ENCODE data around the gene PLEK. TPM values are rescaled to one million over a fixed set of nuclear protein-coding genes. Genes with fewer than 3 reads are reported as not detected.

Gene PLEK
- polyA plus RNA-seq, 3 donors, result 351 to 708 (median 403) TPM

DNA sequence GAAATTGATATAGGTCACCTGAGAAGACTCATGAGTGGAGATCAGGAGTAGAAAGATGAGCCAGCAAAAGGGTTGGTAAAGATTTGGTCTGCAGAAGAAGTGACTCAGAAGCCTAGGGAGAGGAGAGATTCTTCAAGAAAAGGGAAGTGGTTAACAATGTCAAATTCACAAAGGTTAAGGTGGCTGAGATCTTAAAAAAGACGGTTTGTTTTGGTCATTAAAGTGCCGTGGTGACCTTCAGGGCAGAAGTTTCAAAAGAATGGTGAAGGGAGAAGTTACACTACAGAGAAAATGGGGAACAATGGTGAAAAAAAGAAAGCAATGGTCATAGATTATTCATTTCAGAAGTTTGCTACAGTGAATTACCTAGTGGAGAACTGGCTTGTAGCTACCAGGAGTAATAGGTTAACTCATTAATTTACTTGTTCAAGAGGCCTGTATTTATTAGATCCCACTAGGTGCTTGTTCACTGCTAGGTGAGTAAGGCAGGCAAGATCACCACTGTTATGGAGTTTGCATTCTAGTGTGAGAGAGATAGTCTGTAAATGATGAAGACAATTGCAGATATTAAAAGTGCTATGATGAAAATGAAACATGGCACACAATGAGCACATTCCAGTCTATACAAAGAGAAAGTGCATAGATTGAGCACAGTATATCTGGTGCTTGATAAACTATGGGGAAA, 59.0 kb downstream of the PLEK start:
- TF ChIP-seq CTCF (IDR thresholded peaks at IDR 0.05), result no peak
- peak overlapping the region; percentile 12 to 91 for H3K27ac ChIP-seq (ENCODE audit: low read depth in 1 of 2, low read length in 2 of 2)

DNA sequence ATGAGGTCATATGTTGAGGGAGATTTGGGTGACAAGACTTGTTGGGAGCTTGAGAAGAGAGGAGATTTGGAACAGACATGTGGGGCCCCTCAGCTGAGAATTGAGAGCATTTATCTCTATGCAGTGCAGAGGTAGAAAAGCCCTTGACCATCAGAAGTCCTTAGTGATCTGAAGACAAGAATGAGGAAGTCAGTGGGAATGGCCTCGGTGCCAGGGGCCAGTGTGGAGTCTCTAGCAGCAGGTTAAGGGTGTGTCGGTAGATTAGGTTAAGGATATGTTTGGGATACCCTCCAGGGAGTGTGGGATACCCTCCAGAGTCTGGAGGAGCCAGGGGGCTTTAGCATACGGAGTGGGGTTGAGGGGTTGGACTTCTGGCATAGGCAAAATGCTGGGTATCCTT, 60.4 kb downstream of the PLEK start:
- peaks cover 0 to 3% of the 10 kb centered on the region in 2 donors for H3K36me3 Mint-ChIP-seq
- H3K9me3 ChIP-seq (replicated peaks in 1 of 2; ENCODE audit: control insufficient read depth in 1 of 2, insufficient read depth in 1 of 2, low read length in 2 of 2), result no peaks in the 10 kb centered on the region
- no peaks in the 10 kb centered on the region for H3K36me3 ChIP-seq (replicated peaks in 1 of 2; ENCODE audit: control insufficient read depth in 1 of 2, insufficient read depth in 2 of 2, low read length in 2 of 2)
- peaks cover 4% of the 10 kb centered on the region for H3K79me2 ChIP-seq (ENCODE audit: insufficient read depth, low read length)
- H3K4me1 ChIP-seq (ENCODE audit: control insufficient read depth in 1 of 2, insufficient read depth in 2 of 2, low read length in 2 of 2), result peaks cover 73 to 80% of the 10 kb centered on the region in 2 donors
- no peak overlapping the region for H3K9ac ChIP-seq (ENCODE audit: insufficient read depth, low read length, poor library complexity, severe bottlenecking)
- H3K4me1 Mint-ChIP-seq, result peaks cover 41% of the 10 kb centered on the region
- no peak overlapping the region for H3K4me3 Mint-ChIP-seq
- H3K27me3 ChIP-seq (ENCODE audit: control insufficient read depth in 2 of 2, insufficient read depth in 2 of 2, low read length in 2 of 2), result no peaks in the 10 kb centered on the region
- peak overlapping the region in 1 of 3 experiments; percentile 44 for H3K4me3 ChIP-seq (replicated peaks in 1 of 3; ENCODE audit: low read depth in 2 of 3, low read length in 3 of 3)
- peak overlapping the region; percentile 33 to 91 for H3K27ac ChIP-seq (ENCODE audit: low read depth in 1 of 2, low read length in 2 of 2)
- H4K20me1 ChIP-seq (ENCODE audit: insufficient read depth, low read length), result no peaks in the 10 kb centered on the region
- no peak overlapping the region for H3K27ac Mint-ChIP-seq
- peak in 2 of 3 donors; percentile 45 to 49 for DNase-seq
- intact Hi-C loops (cut with micrococcal nuclease), result loop anchor here (5.0 to 10.0 kb wide), 3 partner anchors 38 to 171 kb away; partner anchors contain the start of genes PLEK (in 1 of the 2) and PPP3R1 (in 1 of the 2)
- peak overlapping the region; percentile 38 for H3K4me2 ChIP-seq (replicated peaks; ENCODE audit: extremely low read depth, low read length, poor library complexity, severe bottlenecking)
- peaks cover 0 to 6% (median 0%) of the 10 kb centered on the region in 3 donors for H3K27me3 Mint-ChIP-seq (ENCODE audit: low read depth in 3 of 3)
- no peaks in the 10 kb centered on the region for H3K9me3 Mint-ChIP-seq
- no peak for TF ChIP-seq CTCF (IDR thresholded peaks at IDR 0.05)
- H2AFZ ChIP-seq (ENCODE audit: insufficient read depth, low read depth, low read length, poor library complexity, severe bottlenecking), result no peak overlapping the region
- WGBS (ENCODE audit: insufficient coverage), result 25% methylated on average over 2 of the region's 3 CpGs

More for the DNA sequence above, 59.0 kb downstream of the PLEK start:
- H3K36me3 Mint-ChIP-seq, result peaks cover 0 to 3% of the 10 kb centered on the region in 2 donors
- Histone ChIP-seq H3K27me3 (ENCODE audit: control insufficient read depth in 2 of 2, insufficient read depth in 2 of 2, low read length in 2 of 2) (no peaks in the 10 kb centered on the region), H3K9ac (ENCODE audit: insufficient read depth, low read length, poor library complexity, severe bottlenecking) (peak overlapping the region; percentile 24), H3K9me3 (replicated peaks in 1 of 2; ENCODE audit: control insufficient read depth in 1 of 2, insufficient read depth in 1 of 2, low read length in 2 of 2) (no peaks in the 10 kb centered on the region), H3K79me2 (ENCODE audit: insufficient read depth, low read length) (peaks cover 4% of the 10 kb centered on the region), H3K4me2 (replicated peaks; ENCODE audit: extremely low read depth, low read length, poor library complexity, severe bottlenecking) (peak overlapping the region; percentile 38), H3K4me3 (replicated peaks in 1 of 3; ENCODE audit: low read depth in 2 of 3, low read length in 3 of 3) (peak overlapping the region in 1 of 3 experiments; percentile 45), H3K36me3 (replicated peaks in 1 of 2; ENCODE audit: control insufficient read depth in 1 of 2, insufficient read depth in 2 of 2, low read length in 2 of 2) (no peaks in the 10 kb centered on the region), H2AFZ (ENCODE audit: insufficient read depth, low read depth, low read length, poor library complexity, severe bottlenecking) (no peak overlapping the region), H3K4me1 (ENCODE audit: control insufficient read depth in 1 of 2, insufficient read depth in 2 of 2, low read length in 2 of 2) (peaks cover 75 to 79% of the 10 kb centered on the region in 2 donors), H4K20me1 (ENCODE audit: insufficient read depth, low read length) (no peaks in the 10 kb centered on the region)
- WGBS (ENCODE audit: insufficient coverage), result no CpG with 5 or more reads among the region's 2 CpGs
- H3K27me3 Mint-ChIP-seq (ENCODE audit: low read depth in 3 of 3), result no peaks in the 10 kb centered on the region
- H3K4me3 Mint-ChIP-seq, result no peak overlapping the region
- no peak overlapping the region for H3K27ac Mint-ChIP-seq
- H3K9me3 Mint-ChIP-seq, result no peaks in the 10 kb centered on the region
- intact Hi-C loops (cut with micrococcal nuclease), result loop anchor here in 1 of 2 donors (10.0 kb wide), 1 partner anchor 169 kb away; the partner anchor contains the start of gene PPP3R1
- DNase-seq, result peak; percentile 91 to 95 (median 94)
- peaks cover 40% of the 10 kb centered on the region for H3K4me1 Mint-ChIP-seq

Measured in CD14-positive monocyte (primary cell).